ENCODE data around the gene RAPGEF3. TPM values are rescaled to one million over a fixed set of nuclear protein-coding genes. Genes with fewer than 3 reads are reported as not detected.

The RAPGEF3 gene
- total and polyA plus RNA-seq, 2 of the 8 experiments (the other 6 are each of a cell fraction or from before 2014, with no cell fraction given): 5.0 to 9.4 TPM

GRCh38 chr12:47732504-47732903, 26.2 kb downstream of the RAPGEF3 start:
- Histone ChIP-seq H2BK20ac (ENCODE audit: low read length) (no peak overlapping the region), H4K20me1 (replicated peaks in 1 of 2; ENCODE audit: control insufficient read depth in 1 of 2, insufficient read depth in 2 of 2, low read length in 2 of 2) (no peaks in the 10 kb centered on the region), H3K4ac (replicated peaks; ENCODE audit: insufficient read length, low read depth, low read length) (no peak overlapping the region), H3K23me2 (ENCODE audit: low read depth, low read length) (no peaks in the 10 kb centered on the region), H4K91ac (replicated peaks; ENCODE audit: insufficient read length, low read length) (no peak overlapping the region), H3K79me1 (ENCODE audit: low read depth, low read length) (no peaks in the 10 kb centered on the region), H3K14ac (ENCODE audit: insufficient read length) (no peak overlapping the region), H2BK120ac (replicated peaks; ENCODE audit: low read depth, low read length) (no peak overlapping the region), H4K5ac (ENCODE audit: insufficient read length, low read depth, low read length) (no peak overlapping the region), H3K36me3 (ENCODE audit: control insufficient read depth in 2 of 4, insufficient read depth in 4 of 4, low read length in 3 of 4) (no peaks in the 10 kb centered on the region), H2AFZ (ENCODE audit: low read length) (no peak overlapping the region), H3K56ac (replicated peaks; ENCODE audit: insufficient read length, low read depth, low read length) (no peak overlapping the region), H3K27ac (ENCODE audit: low read depth, low read length) (no peak overlapping the region), H2BK15ac (ENCODE audit: low read length) (no peak overlapping the region), H2BK5ac (ENCODE audit: low read depth, low read length) (no peak overlapping the region), H3K27me3 (replicated peaks in 1 of 4; ENCODE audit: control insufficient read depth in 3 of 4, extremely low read depth in 1 of 4, insufficient read depth in 3 of 4, low read length in 3 of 4) (peaks cover 0 to 2% (median 0%) of the 10 kb centered on the region in 4 experiments; a peak in 1 of 7 replicates), H3K4me2 (ENCODE audit: insufficient read depth in 1 of 2, low read depth in 2 of 2, low read length in 2 of 2) (no peak overlapping the region), H3K23ac (ENCODE audit: insufficient read length) (no peak overlapping the region), H3K4me3 (ENCODE audit: extremely low read depth in 1 of 4, insufficient read depth in 2 of 4, low read depth in 3 of 4, low read length in 4 of 4) (no peak overlapping the region), H2AK5ac (ENCODE audit: low read depth, low read length) (no peak overlapping the region), H3K9ac (replicated peaks in 1 of 4; ENCODE audit: extremely low read depth in 1 of 4, low read depth in 3 of 4, low read length in 3 of 4) (no peak overlapping the region), H3K9me3 (ENCODE audit: insufficient read depth in 2 of 2, low read depth in 1 of 2, low read length in 1 of 2) (no peaks in the 10 kb centered on the region), H4K8ac (ENCODE audit: extremely low read depth, insufficient read depth, low read length) (no peak overlapping the region), H3K79me2 (ENCODE audit: control insufficient read depth in 1 of 2, insufficient read depth in 2 of 2, low read length in 2 of 2) (no peaks in the 10 kb centered on the region), H3K18ac (ENCODE audit: extremely low read depth, low read length) (no peak overlapping the region), H2BK12ac (ENCODE audit: low read depth, low read length) (no peak overlapping the region), H3K4me1 (replicated peaks in 1 of 4; ENCODE audit: control insufficient read depth in 3 of 4, insufficient read depth in 4 of 4, low read length in 3 of 4) (peaks cover 3 to 19% (median 11%) of the 10 kb centered on the region in 4 experiments)
- 95% methylated on average over 2 of the region's 2 CpGs; no CpG with 5 or more reads in 1 of the 2 experiments for WGBS, 2 experiments (ENCODE audit: extremely low coverage in 1 of 2, insufficient coverage in 1 of 2, insufficient read length in 1 of 2, insufficient replicate concordance in 2 of 2, low coverage in 1 of 2, low lambda C conversion rate in 2 of 2, missing lambda C conversion rate in 1 of 2)
- no peak for DNase-seq (ENCODE audit: low read depth in 1 of 2, low spot score in 2 of 2)
- POLR2A ChIA-PET (ENCODE audit: partially characterized antibody): interaction anchor here (0.5 to 1.8 kb wide), 8 partner anchors 9 to 373 kb away, joined by 3 to 7 read pairs (median 4); partner anchors contain the start of genes RPAP3, SENP1 and SLC48A1
- CTCF ChIA-PET (ENCODE audit: partially characterized antibody): interaction anchor here (1.1 to 64.6 kb wide), 7 partner anchors 11 to 123 kb away, joined by 3 to 2442 read pairs (median 15); partner anchors contain the start of genes RAPGEF3 and SLC48A1
- FAIRE-seq: no peak

Measured in H1 (cell line).